GM21576 (cell line): Measurements from ENCODE around the gene PTGES.

Experiments
- ATAC-seq: cut with Tn5 transposase; IDR thresholded peaks from one replicate; pipeline ENCODE4 v1.9.1; 2021; ENCODE audit warnings: mild to moderate bottlenecking, moderate library complexity; ENCODE audit not compliant: unreplicated experiment

Gene PTGES

GRCh38 chr9:129748249-129748648, 4.6 kb downstream of the PTGES start:
- ATAC-seq, result no peak

- no peak for ATAC-seq
Measured at GRCh38 chr9:129746092-129746777, 6.6 kb downstream of the PTGES start.

DNA sequence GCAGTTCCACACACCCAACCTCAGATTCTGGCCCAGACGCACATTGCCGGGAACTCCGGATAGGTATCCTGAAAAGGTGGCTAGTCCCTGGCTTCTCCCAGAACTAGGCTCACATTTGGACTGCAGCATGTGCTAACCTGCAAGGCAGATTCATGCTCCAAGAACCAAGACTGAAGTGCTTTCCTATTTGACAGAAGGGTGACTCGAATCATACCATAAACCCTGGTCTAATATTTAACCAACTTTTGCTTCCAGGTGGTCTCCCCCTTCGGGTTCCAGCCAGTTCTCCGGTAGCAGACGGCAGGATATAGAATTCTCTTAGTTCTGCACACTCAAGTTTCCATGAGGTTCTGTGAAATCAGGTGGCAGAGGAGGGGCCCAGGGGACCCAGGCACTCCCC, 7.6 kb downstream of the PTGES start:
- ATAC-seq, result no peak

GRCh38 chr9:129740666-129741464, 12.0 kb downstream of the PTGES start:
- ATAC-seq, result no peak

DNA sequence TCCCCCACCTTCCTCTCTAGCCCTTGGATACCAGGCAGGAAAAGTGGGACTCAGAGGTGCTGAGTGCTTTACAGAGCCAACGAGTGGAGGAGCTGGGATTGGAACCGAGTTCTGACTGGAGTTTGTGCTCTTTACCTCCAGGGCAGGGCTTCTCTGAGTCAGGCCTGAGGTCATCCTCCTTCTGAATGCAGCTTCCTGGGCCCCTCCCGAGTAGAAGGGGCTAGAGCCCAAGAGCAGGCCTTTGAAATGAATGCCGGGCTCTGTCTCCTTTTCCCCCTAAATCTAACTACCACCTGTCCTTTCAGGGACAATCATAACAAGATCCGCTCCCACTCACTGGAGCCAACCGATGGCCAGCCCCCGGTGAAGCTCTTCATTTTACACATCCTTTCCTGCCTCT, 12.7 kb downstream of the PTGES start:
- ATAC-seq, result no peak

- no peak for ATAC-seq
Measured at GRCh38 chr9:129739432-129739831, 13.4 kb downstream of the PTGES start.

DNA sequence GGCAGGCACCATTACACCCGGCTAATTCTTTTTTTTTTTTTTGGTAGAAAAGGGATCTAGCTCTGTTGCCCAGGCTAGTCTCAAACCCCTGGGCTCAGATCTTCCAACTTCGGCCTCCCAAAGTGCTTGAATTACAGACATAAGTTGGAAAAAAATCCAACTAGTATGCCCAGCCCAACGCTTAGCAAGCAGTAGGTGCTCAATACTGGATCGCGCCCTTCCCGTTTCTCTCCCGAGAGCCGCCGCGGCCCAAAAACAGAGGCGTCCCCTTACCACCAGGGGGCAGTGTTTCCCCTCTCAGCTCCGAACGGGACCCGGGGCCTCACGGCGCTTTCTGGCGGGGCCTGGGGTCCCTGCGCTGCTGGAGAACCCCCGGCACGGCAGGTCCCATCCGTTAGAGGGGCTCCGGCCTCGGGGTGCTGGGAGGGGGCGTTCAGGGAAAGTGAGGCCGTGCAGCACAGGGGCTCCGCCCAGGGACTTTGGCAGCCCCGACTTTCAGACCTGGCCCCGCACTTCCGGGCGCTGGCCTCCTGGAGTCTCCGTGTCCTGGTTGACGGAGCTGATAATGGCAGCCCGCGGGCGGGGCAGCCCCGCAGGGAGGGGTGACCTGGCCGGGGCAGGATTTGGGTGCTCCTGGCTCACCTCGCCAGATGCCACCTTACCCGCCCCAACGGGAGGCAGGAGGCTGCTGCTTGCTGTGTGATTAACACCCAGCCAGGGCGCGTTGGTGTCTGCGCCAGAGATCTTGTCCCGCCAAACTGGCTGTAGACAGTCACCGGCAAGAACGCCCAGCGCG, 15.2 kb downstream of the PTGES start:
- peak; percentile 75 for ATAC-seq

- ATAC-seq, result no peak
Measured at GRCh38 chr9:129736334-129736733, 16.5 kb downstream of the PTGES start.

DNA sequence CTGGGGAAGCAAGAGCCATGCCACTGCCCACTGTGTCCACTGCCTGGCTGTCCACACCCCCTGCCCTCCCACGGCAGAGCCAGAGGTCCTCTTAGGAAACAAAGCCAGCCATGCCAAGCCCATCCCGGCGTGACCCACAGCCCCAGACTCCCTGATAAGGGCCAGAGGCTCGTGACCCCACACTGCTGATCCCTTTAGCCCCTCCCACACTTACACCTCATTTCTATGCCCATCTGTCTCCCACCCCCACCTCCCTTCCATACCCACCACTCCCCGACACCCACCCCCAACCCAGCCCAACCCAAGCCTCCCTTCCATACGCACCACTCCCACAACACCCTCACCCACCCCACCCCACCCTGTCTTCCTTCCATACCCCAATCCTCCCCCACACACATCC, 17.3 kb downstream of the PTGES start:
- no peak for ATAC-seq

- no peak for ATAC-seq
Measured at GRCh38 chr9:129733632-129733953, 19.2 kb downstream of the PTGES start.

GRCh38 chr9:129732946-129733631, 19.8 kb downstream of the PTGES start:
- no peak for ATAC-seq

- ATAC-seq, result no peak
Measured at GRCh38 chr9:129732100-129732499, 20.7 kb downstream of the PTGES start.

DNA sequence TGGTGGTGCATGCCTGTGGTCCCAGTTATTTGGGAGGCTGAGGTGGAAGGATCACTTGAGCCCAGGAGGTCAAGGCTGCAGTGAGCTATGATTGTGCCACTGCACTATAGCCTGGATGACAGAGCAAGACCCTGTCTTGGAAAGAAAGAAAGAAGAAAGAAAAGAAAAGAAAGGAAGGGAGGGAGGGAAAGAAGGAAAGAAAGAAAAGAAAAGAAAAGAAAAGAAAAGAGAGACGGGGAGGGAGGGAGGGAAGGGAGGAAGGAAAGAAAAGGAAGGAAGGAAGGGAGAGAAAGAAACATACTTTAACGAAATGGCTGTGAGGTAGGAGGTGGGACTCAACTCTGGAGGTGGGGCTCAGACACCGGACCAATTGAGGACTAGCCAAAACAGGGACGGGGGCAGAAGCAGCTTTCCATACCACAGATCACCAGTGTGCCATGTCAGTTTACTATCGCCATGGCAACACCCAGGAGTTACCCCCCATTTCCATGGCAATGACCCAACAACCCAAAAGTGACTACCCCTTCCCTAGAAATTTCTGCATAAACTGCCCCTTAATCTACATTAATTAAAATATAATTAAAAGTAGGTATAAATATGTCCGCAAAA, 21.3 kb downstream of the PTGES start:
- ATAC-seq, result no peak

GRCh38 chr9:129728744-129729143, 24.1 kb downstream of the PTGES start:
- ATAC-seq, result no peak

DNA sequence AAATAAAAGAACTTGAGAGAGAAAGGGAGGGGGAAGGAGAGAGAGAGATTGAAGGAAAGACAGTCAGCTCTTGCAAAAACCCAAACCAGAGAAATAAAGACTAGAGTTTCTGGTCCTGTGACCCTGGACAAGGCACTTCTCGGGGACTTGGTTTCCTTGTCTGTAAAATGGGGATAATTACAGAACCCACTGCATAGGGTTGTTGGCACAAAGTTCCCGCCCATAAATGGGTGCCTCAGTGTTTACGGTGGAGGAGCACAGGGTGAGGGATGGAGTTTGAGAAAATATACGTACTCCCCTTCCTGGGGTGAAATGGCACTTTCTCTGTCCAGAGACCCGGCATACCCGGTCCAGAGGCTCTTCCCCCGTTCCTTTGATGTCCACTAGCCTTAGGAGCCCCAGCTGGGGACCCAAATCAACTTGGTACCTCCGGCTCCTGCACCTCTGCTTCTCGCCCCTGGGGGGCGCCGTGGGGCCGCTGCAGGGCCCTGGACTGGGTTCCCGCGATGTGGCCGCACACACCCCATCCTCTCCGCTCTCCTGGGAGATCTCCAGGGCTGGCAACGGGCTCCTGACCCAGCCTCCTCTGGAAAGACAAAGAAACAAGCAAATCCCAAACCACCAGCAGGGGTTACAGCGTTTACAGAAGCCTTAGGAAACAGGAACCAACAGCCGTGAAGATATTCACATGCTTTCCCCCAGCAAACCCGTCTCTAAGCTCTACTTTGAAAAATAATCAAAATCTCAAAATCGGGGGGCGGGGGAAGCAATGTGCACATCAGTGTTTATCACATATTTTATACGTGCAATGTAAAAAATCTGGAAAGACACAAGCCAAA, 26.3 kb downstream of the PTGES start:
- ATAC-seq, result no peak

GRCh38 chr9:129725795-129726251, 27.0 kb downstream of the PTGES start:
- no peak for ATAC-seq

- ATAC-seq, result no peak
Measured at GRCh38 chr9:129724456-129725190, 28.2 kb downstream of the PTGES start.

- no peak for ATAC-seq
Measured at GRCh38 chr9:129722913-129723312, 29.9 kb downstream of the PTGES start.

DNA sequence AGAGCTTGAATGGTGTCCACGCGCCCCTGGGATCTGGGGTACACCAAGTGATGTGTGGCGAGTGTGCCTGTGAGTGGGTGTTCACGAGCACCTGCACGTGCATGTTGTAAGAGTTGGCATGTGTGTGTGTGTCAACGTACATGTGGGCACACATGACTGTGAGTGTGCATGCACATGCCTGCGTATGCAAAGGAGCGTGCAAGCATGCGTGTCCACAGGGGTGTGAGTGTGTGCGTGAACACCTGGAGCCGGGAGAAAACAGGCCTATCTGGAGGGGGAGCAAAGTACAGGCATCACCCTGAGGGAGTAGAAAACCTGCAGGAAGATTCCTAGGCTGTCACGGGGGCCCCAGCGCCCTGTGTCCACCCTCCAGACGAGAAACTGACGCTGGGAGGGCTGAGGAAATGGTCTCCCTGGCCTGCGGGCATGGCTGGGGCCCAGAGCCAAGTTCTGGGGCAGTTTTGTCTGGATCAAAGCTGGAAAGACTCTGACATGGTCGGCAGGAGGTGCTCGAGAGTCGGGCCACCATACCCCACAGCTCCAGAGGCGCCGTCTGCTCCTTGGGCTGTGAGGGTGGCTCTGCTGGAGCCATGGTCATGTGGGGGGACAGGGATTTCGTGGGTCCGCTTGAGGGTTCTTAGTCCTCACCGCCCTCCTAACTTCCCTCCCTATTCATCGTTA, 31.8 kb downstream of the PTGES start:
- no peak for ATAC-seq
